AG10803 (cell line): ENCODE results near the gene UGT1A4.
"Not testable (repeated sequence)": the region's sequence is repeated elsewhere in the genome, so short reads cannot be mapped to it uniquely, and the experiment has no call there.

Experiments
- DNase-seq: peaks from one replicate; pipeline ENCODE4 v3.0.0; 2010; ENCODE audit warnings: low read depth
- H3K4me3 ChIP-seq: 2 replicates; pipeline ENCODE4 v1.5.1; 2011; ENCODE audit warnings: mild to moderate bottlenecking, low read length, control low read depth
- TF ChIP-seq, protein P1 (sequence below): conservative IDR thresholded peaks from 2 replicates; pipeline ENCODE4 v1.5.1; 2011; ENCODE audit warnings: mild to moderate bottlenecking, low read length, control low read depth, inconsistent platforms

Gene UGT1A4

DNA sequence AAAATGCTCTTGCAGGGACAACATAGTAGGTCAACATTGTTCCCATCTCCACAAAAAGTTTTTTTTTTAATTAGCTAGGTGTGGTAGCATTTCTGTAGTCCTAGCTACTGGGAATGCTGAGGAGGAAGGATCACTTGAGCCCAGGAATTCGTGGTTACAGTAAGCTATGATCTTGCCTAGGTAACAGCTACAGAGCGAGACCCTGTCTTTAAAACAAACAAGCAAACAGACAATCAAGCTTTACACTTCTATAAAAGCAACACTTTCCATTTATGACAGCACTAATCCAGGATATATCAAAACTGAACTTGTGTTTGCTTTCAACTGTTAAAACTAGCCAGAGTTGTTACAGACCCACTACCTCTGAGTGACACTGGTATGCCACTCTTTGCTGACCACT is 22.3 kb downstream of the UGT1A4 start:
- no peak overlapping the region for H3K4me3 ChIP-seq
- DNase-seq, result no peak
- TF ChIP-seq, protein P1, sequence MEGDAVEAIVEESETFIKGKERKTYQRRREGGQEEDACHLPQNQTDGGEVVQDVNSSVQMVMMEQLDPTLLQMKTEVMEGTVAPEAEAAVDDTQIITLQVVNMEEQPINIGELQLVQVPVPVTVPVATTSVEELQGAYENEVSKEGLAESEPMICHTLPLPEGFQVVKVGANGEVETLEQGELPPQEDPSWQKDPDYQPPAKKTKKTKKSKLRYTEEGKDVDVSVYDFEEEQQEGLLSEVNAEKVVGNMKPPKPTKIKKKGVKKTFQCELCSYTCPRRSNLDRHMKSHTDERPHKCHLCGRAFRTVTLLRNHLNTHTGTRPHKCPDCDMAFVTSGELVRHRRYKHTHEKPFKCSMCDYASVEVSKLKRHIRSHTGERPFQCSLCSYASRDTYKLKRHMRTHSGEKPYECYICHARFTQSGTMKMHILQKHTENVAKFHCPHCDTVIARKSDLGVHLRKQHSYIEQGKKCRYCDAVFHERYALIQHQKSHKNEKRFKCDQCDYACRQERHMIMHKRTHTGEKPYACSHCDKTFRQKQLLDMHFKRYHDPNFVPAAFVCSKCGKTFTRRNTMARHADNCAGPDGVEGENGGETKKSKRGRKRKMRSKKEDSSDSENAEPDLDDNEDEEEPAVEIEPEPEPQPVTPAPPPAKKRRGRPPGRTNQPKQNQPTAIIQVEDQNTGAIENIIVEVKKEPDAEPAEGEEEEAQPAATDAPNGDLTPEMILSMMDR, result no peak

DNA sequence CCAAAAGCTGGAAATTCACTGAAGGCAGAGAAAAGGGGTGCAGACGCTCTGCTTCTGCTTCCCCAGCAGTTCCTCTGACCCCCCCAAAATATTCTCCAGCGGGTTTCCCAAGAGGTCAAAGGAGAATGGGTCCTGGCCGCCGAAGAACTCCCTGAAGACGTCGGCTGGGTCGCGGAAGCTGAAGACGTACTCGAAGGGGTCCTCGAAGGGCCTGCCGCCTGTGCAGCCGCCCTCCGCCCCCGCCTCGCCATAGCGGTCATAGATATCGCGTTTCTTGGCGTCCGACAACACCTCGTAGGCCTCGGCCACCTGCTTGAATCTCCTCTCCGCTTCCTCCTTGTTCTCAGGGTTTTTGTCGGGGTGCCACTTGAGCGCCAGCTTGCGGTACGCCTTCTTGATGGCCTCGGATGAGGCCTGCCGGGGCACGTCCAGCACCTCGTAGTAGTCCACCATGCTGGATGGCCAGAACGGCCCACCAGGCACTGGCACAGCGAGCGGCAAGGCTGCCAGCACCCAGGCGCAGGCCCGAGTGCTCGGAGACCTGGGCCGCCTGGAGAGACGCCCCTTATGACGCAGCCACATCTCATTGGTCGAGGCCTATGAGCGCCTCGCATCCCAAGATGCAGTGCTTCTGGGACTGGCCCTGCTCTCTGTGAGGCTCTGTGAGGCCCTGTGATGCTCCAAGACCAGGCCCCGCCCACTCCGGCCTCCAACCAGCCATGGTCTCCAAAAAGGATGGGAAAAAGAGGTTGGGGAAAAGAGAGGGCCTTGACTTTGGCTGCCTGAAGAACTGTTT is 25.1 kb downstream of the UGT1A4 start:
- TF ChIP-seq, protein P1, result no peak
- H3K4me3 ChIP-seq, result no peak overlapping the region

DNA sequence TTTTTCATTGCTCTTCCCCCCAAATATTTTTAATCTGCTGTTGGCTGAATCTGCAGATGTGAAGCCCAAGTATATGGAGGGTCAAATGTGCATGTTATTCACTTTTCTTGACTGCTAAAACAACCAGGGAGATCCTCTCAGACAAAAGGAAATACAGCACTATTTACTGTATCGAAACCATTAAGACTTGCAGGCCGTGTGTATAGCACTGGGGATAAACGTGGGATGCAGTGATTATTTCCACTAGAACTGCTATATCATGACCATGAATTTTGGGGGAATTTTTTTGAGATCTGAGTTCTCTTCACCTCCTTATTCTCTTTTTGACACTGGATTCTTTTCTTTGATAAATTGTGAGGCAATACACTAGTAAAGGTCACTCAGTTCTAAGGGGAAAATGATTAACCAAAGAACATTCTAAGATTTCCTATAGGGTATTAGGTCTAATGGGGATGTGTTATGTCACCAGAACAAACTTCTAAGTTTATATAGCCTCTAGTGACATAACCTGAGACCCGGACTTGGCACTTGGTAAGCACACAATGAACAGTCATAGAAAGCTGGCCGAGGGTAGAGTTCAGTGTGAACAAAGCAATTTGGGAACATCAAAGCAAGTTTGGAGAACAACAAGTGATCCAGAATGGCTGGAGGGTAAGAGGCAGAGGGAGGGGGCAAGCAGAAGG is 26.7 kb downstream of the UGT1A4 start:
- no peak for DNase-seq
- H3K4me3 ChIP-seq, result no peak overlapping the region
- TF ChIP-seq, protein P1, result no peak

More for the DNA sequence above, 25.1 kb downstream of the UGT1A4 start:
- no peak for DNase-seq

- not testable (repeated sequence) for H3K4me3 ChIP-seq, DNase-seq
Measured at GRCh38 chr2:233745838-233746237, 27.3 kb downstream of the UGT1A4 start.

DNA sequence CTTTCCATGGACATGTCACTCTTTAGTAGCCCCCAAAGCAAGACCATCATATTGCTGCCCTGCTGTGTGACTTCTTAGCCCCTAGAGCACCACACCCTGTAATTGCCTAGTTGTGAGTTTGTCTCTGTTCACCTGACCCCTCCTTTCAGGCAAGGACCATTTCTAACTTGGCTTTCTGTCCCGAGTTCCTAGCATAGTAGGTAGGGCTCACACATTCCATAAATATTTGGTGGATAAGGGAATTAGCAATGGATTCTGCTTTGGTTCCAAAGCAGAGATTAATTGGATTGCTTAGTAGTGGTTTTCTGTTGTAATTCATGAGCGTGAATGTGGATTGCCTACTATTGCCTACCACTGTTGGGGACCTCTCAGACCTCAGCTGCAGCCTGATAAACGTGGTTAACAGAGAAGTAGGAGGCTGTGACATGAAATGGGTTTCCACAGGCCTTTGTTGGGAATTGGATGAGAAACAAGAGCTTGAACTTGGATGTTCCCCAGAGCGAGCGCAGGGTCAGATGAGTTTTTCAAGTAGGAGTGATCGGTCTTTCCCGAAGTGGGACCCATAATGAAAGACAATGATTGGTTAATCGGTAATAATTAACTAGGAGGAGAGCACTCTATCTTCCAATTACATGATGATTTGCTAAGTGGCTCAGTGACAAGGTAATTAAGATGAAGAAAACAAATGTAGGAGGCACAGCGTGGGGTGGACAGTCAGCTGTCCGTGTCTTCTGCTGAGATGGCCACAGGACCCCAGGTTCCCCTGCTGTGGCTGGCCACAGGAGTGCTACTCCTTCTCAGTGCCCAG is 28.1 kb downstream of the UGT1A4 start:
- H3K4me3 ChIP-seq, result no peak overlapping the region
- TF ChIP-seq, protein P1, result no peak
- no peak for DNase-seq

DNA sequence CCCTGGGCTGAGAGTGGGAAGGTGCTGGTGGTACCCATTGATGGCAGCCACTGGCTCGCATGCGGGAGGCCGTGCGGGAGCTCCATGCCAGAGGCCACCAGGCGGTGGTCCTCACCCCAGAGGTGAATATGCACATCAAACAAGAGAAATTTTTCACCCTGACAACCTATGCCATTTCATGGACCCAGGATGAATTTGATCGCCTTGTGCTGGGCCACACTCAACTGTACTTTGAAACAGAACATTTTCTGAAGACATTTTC is 28.7 kb downstream of the UGT1A4 start:
- no peak overlapping the region for H3K4me3 ChIP-seq
- DNase-seq, result no peak
- TF ChIP-seq, protein P1, result no peak

DNA sequence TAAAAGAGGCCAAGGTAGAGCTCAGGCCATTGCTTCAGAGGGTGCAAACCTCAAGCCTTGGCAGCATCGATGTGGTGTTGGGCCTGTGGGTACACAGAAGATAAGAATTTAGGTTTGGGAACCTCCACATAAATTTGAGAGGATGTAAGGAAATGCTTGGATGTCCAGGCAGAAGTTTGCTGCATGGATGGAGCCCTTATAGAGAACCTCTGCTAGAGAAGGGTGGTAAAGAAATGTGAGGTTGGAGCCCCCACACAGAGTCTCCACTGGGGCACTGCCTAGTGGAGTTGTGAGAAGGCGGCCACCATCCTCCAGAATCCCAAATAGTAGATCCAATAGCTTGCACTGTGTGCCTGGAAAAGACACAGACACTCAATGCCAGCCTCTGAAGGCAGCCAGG is 32.2 kb downstream of the UGT1A4 start:
- DNase-seq, H3K4me3 ChIP-seq: not testable (repeated sequence)

GRCh38 chr2:233751212-233752009 is 32.9 kb downstream of the UGT1A4 start:
- DNase-seq, H3K4me3 ChIP-seq: not testable (repeated sequence)
